Measurements from ENCODE around the gene TBX10. TPM values are rescaled to one million over a fixed set of nuclear protein-coding genes. Genes with fewer than 3 reads are reported as not detected.

TBX10 gene
- total RNA-seq, 1 donor from 2014 or later, result not detected

DNA sequence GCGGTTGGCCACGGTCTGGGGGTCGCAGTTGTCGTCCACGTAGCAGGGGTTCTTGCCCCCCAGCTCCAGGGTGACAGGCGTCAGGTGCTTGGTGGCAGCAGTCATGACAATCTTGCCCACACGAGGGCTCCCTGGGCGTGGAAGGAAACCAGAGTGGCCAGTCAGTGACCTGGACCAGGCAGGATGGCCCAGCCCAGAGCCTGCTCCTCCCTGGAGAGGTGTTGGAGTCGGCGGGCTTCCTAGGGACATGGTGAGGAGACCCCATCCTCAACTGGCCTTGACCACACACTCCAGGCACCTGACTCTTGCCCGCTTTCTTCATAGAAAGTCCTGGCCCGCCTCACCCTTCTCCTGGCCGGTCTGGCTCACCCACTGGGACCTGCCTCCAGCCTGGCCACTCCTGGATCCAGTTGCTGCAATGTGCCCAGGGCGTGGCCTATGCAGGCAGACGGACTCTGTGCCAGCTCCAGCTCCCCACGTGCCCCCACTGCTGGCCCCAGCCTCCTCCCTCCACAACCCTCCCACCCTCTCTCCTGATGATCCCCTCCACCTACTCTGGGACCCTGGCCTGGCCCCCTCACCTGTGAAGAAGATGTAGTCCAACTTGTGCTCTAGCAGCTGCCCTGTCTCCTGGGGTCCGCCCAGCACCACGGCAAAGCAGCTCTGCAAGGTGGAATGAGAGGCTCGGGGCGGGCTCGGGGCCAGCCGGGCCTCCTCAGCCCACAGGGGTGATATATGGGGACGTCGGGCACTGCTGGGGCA is 26.2 kb upstream of the TBX10 start:
- H3K27me3 Mint-ChIP-seq, result no peaks in the 10 kb centered on the region
- no peaks in the 10 kb centered on the region for H3K36me3 Mint-ChIP-seq (ENCODE audit: insufficient read depth)
- no peak overlapping the region for H3K27ac Mint-ChIP-seq
- no peak for DNase-seq (ENCODE audit: low spot score, unreplicated experiment)
- H3K4me1 Mint-ChIP-seq (ENCODE audit: low read depth), result no peaks in the 10 kb centered on the region
- TF ChIP-seq, protein P1, sequence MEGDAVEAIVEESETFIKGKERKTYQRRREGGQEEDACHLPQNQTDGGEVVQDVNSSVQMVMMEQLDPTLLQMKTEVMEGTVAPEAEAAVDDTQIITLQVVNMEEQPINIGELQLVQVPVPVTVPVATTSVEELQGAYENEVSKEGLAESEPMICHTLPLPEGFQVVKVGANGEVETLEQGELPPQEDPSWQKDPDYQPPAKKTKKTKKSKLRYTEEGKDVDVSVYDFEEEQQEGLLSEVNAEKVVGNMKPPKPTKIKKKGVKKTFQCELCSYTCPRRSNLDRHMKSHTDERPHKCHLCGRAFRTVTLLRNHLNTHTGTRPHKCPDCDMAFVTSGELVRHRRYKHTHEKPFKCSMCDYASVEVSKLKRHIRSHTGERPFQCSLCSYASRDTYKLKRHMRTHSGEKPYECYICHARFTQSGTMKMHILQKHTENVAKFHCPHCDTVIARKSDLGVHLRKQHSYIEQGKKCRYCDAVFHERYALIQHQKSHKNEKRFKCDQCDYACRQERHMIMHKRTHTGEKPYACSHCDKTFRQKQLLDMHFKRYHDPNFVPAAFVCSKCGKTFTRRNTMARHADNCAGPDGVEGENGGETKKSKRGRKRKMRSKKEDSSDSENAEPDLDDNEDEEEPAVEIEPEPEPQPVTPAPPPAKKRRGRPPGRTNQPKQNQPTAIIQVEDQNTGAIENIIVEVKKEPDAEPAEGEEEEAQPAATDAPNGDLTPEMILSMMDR (IDR thresholded peaks at IDR 0.05; ENCODE audit: unreplicated experiment), result peak; percentile 39
- H3K4me3 Mint-ChIP-seq (ENCODE audit: low read depth), result no peak overlapping the region
- no peaks in the 10 kb centered on the region for H3K9me3 Mint-ChIP-seq (ENCODE audit: low read depth)

DNA sequence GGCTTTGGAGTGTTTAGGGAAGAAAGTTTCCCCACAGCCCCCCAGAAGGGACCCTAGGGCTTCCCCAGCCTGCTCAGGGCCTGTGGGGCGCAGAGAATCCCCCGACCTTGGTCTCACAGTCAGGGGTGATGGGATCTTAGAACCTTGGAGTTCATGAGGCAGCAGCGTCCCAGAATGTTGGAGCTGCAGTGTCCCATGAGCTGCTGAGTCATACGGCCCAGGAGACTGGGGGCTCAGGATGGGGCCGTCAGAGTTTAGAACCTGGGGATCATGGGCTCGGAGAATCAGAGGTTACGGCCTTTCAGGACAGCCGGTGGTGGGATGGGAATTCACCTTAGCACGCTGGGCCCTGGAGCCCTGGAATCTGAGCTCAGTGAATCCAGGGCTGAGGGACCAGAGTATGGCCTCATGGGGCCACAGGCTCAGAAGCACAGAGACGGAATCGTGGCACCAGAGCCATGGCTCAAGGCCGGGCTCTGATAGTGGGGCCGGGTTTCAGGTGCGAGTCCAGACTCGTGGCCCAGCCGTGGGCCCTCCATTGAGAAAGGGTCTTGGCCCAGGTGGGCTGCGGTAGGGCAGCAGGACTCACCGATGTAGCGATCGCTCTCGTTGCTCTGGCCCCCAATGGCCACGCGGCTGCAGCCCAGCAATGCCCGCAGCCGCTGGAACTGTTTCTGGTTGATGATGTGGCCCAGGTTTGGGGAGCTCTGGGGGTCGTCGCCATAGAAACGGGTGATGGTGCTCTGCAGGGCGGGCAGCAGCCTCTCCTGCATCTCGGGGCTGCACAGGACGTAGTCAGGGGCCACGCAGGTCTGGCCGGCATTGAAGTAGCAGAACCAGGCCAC is 25.4 kb upstream of the TBX10 start:
- H3K9me3 Mint-ChIP-seq (ENCODE audit: low read depth), result no peaks in the 10 kb centered on the region
- H3K4me1 Mint-ChIP-seq (ENCODE audit: low read depth), result no peaks in the 10 kb centered on the region
- no peak overlapping the region for H3K27ac Mint-ChIP-seq
- no peaks in the 10 kb centered on the region for H3K27me3 Mint-ChIP-seq
- DNase-seq (ENCODE audit: low spot score, unreplicated experiment), result no peak
- H3K36me3 Mint-ChIP-seq (ENCODE audit: insufficient read depth), result no peaks in the 10 kb centered on the region
- TF ChIP-seq, protein P1 (IDR thresholded peaks at IDR 0.05; ENCODE audit: unreplicated experiment), result no peak
- H3K4me3 Mint-ChIP-seq (ENCODE audit: low read depth), result no peak overlapping the region

DNA sequence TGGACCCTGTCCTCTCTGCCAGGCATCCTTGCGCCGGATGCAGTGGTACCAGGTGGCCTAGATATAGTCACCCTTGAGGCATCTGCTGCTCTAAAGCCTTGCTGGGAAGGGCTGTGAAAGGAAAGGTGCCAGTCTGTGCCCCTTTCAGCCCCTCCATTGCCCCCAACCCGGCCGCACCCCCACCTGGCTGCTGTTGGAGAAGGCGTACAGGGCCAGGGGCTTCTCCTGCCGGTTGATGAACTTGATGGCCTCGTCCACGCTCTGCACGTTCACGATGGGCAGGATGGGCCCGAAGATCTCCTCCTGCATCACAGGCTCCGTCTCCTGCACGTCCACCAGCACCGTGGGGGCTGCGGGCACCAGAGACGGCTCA is 24.6 kb upstream of the TBX10 start:
- Mint-ChIP-seq H3K36me3 (ENCODE audit: insufficient read depth) (no peaks in the 10 kb centered on the region), H3K9me3 (ENCODE audit: low read depth) (no peaks in the 10 kb centered on the region), H3K27ac (no peak overlapping the region), H3K4me3 (ENCODE audit: low read depth) (no peak overlapping the region), H3K4me1 (ENCODE audit: low read depth) (no peaks in the 10 kb centered on the region), H3K27me3 (no peaks in the 10 kb centered on the region)
- DNase-seq (ENCODE audit: low spot score, unreplicated experiment), result no peak
- TF ChIP-seq, protein P1 (IDR thresholded peaks at IDR 0.05; ENCODE audit: unreplicated experiment), result no peak

DNA sequence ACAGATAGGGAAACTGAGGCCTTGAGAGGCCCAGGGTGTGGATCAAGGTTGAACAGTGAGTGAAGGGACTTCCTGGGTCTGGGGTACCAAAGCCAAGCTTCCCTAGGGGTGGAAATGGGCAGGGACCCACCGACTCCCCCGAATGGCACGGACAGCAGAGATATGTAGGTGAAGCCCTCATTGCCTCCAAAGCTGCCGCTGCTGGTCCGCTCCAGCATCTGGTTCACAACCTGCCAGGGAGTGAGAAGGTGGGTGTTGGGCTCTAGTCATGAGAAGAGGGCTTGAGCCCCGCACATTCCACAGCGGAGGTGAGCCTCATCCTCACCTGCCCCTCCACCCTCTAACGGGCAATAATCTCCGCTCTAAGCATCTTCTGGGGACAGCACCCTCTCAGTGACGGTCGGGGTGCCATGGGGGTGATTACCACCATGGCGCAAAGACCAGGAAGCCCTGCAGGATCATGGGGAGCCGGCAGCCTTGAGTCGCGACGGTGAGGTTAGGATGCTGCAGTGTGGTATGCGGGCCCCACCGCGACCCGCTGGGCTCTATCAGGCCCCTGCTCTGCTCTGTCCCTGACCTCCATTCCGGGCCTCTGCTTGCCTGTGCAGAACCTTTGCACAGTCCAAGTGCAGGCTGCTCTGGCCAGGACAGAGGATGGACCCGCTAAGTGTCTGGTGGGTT is 24.1 kb upstream of the TBX10 start:
- TF ChIP-seq, protein P1 (IDR thresholded peaks at IDR 0.05; ENCODE audit: unreplicated experiment), result no peak
- no peak for DNase-seq (ENCODE audit: low spot score, unreplicated experiment)
- no peaks in the 10 kb centered on the region for H3K4me1 Mint-ChIP-seq (ENCODE audit: low read depth)
- no peaks in the 10 kb centered on the region for H3K9me3 Mint-ChIP-seq (ENCODE audit: low read depth)
- H3K36me3 Mint-ChIP-seq (ENCODE audit: insufficient read depth), result no peaks in the 10 kb centered on the region
- no peak overlapping the region for H3K27ac Mint-ChIP-seq
- no peak overlapping the region for H3K4me3 Mint-ChIP-seq (ENCODE audit: low read depth)
- no peaks in the 10 kb centered on the region for H3K27me3 Mint-ChIP-seq

- TF ChIP-seq, protein P1 (IDR thresholded peaks at IDR 0.05; ENCODE audit: unreplicated experiment), result no peak
- no peaks in the 10 kb centered on the region for H3K36me3 Mint-ChIP-seq (ENCODE audit: insufficient read depth)
- no peak overlapping the region for H3K27ac Mint-ChIP-seq
- no peak for DNase-seq (ENCODE audit: low spot score, unreplicated experiment)
- no peaks in the 10 kb centered on the region for H3K9me3 Mint-ChIP-seq (ENCODE audit: low read depth)
- no peaks in the 10 kb centered on the region for H3K27me3 Mint-ChIP-seq
- no peak overlapping the region for H3K4me3 Mint-ChIP-seq (ENCODE audit: low read depth)
- H3K4me1 Mint-ChIP-seq (ENCODE audit: low read depth), result no peaks in the 10 kb centered on the region
These were observed 23.4 kb upstream of the TBX10 start for GRCh38 chr11:67662835-67663531.
